ENCODE data around the gene ZNF831. TPM values are rescaled to one million over a fixed set of nuclear protein-coding genes. Genes with fewer than 3 reads are reported as not detected.

The ZNF831 gene
- total RNA-seq, 1 experiment from 2014 or later = not detected

- in situ Hi-C loops (cut with HindIII; ENCODE audit: low pct_unique_long_range_greater_than_20kb, low sequenced_read_pairs) = no loop called here
- DNase-seq (ENCODE audit: low read depth, low spot score) = no peak
Measured at GRCh38 chr20:59190466-59190865, 26.8 kb downstream of the ZNF831 start.

- no peak for DNase-seq (ENCODE audit: low read depth, low spot score)
- in situ Hi-C loops (cut with HindIII; ENCODE audit: low pct_unique_long_range_greater_than_20kb, low sequenced_read_pairs) = no loop called here
Measured at GRCh38 chr20:59191036-59191755, 27.6 kb downstream of the ZNF831 start.

- DNase-seq (ENCODE audit: low read depth, low spot score) = no peak
- in situ Hi-C loops (cut with HindIII; ENCODE audit: low pct_unique_long_range_greater_than_20kb, low sequenced_read_pairs) = no loop called here
Measured at GRCh38 chr20:59191756-59192532, 28.3 kb downstream of the ZNF831 start.

GRCh38 chr20:59192533-59192896 is 28.9 kb downstream of the ZNF831 start:
- no peak for DNase-seq (ENCODE audit: low read depth, low spot score)
- in situ Hi-C loops (cut with HindIII; ENCODE audit: low pct_unique_long_range_greater_than_20kb, low sequenced_read_pairs) = no loop called here

- in situ Hi-C loops (cut with HindIII; ENCODE audit: low pct_unique_long_range_greater_than_20kb, low sequenced_read_pairs) = no loop called here
- DNase-seq (ENCODE audit: low read depth, low spot score) = no peak
Measured at GRCh38 chr20:59193325-59193724, 29.7 kb downstream of the ZNF831 start.

GRCh38 chr20:59194023-59194935 is 30.7 kb downstream of the ZNF831 start:
- no peak for DNase-seq (ENCODE audit: low read depth, low spot score)
- in situ Hi-C loops (cut with HindIII; ENCODE audit: low pct_unique_long_range_greater_than_20kb, low sequenced_read_pairs) = no loop called here

GRCh38 chr20:59195316-59195993 is 31.8 kb downstream of the ZNF831 start:
- in situ Hi-C loops (cut with HindIII; ENCODE audit: low pct_unique_long_range_greater_than_20kb, low sequenced_read_pairs) = no loop called here
- DNase-seq (ENCODE audit: low read depth, low spot score) = no peak

GRCh38 chr20:59204165-59204894 is 40.7 kb downstream of the ZNF831 start:
- peak; percentile 40 for DNase-seq (ENCODE audit: low read depth, low spot score)
- in situ Hi-C loops (cut with HindIII; ENCODE audit: low pct_unique_long_range_greater_than_20kb, low sequenced_read_pairs) = no loop called here

- DNase-seq (ENCODE audit: low read depth, low spot score) = no peak
- in situ Hi-C loops (cut with HindIII; ENCODE audit: low pct_unique_long_range_greater_than_20kb, low sequenced_read_pairs) = no loop called here
Measured at GRCh38 chr20:59205044-59205443, 41.4 kb downstream of the ZNF831 start.

GRCh38 chr20:59207235-59207634 is 43.6 kb downstream of the ZNF831 start:
- in situ Hi-C loops (cut with HindIII; ENCODE audit: low pct_unique_long_range_greater_than_20kb, low sequenced_read_pairs) = no loop called here

GRCh38 chr20:59207742-59208357 is 44.2 kb downstream of the ZNF831 start:
- DNase-seq (ENCODE audit: low read depth, low spot score) = peak; percentile 80
- in situ Hi-C loops (cut with HindIII; ENCODE audit: low pct_unique_long_range_greater_than_20kb, low sequenced_read_pairs) = no loop called here

More at GRCh38 chr20:59207235-59207634, 43.6 kb downstream of the ZNF831 start:
- DNase-seq (ENCODE audit: low read depth, low spot score) = no peak

GRCh38 chr20:59210186-59210585 is 46.6 kb downstream of the ZNF831 start:
- no peak for DNase-seq (ENCODE audit: low read depth, low spot score)
- in situ Hi-C loops (cut with HindIII; ENCODE audit: low pct_unique_long_range_greater_than_20kb, low sequenced_read_pairs) = no loop called here

GRCh38 chr20:59211208-59211765 is 47.7 kb downstream of the ZNF831 start:
- no peak for DNase-seq (ENCODE audit: low read depth, low spot score)
- in situ Hi-C loops (cut with HindIII; ENCODE audit: low pct_unique_long_range_greater_than_20kb, low sequenced_read_pairs) = no loop called here

GRCh38 chr20:59214073-59214472 is 50.5 kb downstream of the ZNF831 start:
- in situ Hi-C loops (cut with HindIII; ENCODE audit: low pct_unique_long_range_greater_than_20kb, low sequenced_read_pairs) = no loop called here
- DNase-seq (ENCODE audit: low read depth, low spot score) = no peak

- in situ Hi-C loops (cut with HindIII; ENCODE audit: low pct_unique_long_range_greater_than_20kb, low sequenced_read_pairs) = no loop called here
- no peak for DNase-seq (ENCODE audit: low read depth, low spot score)
Measured at GRCh38 chr20:59214606-59215547, 51.3 kb downstream of the ZNF831 start.

Measured in SK-MEL-5 (cell line).